Activated CD4-positive, alpha-beta memory T cell treated with anti-CD3 and anti-CD28 coated beads for 36 hours (primary cell): ENCODE measurements around the gene PIGBOS1. TPM values are rescaled to one million over a fixed set of nuclear protein-coding genes. Genes with fewer than 3 reads are reported as not detected.
"Not testable (repeated sequence)": the region's sequence is repeated elsewhere in the genome, so short reads cannot be mapped to it uniquely, and the experiment has no call there.

ENCODE experiments used
- CTCF ChIA-PET: fragments of 350-600 bp; sonication (Branson Sonifier 250); formaldehyde crosslinking; loops from one replicate; lab custom pipeline; 2021; ENCODE audit warnings: antibody characterized with exemption, inconsistent platforms; lab: Charles Lee
- POLR2A ChIA-PET: fragments of 350-600 bp; sonication (Branson Sonifier 250); formaldehyde crosslinking; loops from one replicate; lab custom pipeline; 2021; ENCODE audit warnings: antibody characterized with exemption; lab: Charles Lee
- DNase-seq: peaks from one replicate; pipeline ENCODE4 v3.0.0-alpha.2; 2020
- H3K27ac Mint-ChIP-seq: one replicate; pipeline ENCODE4 v1.8.0; 2021; ENCODE audit warnings: mixed read lengths
- H3K27me3 Mint-ChIP-seq: one replicate; pipeline ENCODE4 v1.8.0; 2021; ENCODE audit warnings: mixed read lengths
- H3K36me3 Mint-ChIP-seq: one replicate; pipeline ENCODE4 v1.8.0; 2021; ENCODE audit warnings: mixed read lengths
- H3K4me1 Mint-ChIP-seq: one replicate; pipeline ENCODE4 v1.8.0; 2021; ENCODE audit warnings: low read depth, mixed read lengths
- H3K4me3 Mint-ChIP-seq: one replicate; pipeline ENCODE4 v1.8.0; 2021; ENCODE audit warnings: mild to moderate bottlenecking, mixed read lengths
- H3K9me3 Mint-ChIP-seq: one replicate; pipeline ENCODE4 v1.8.0; 2021; ENCODE audit warnings: mixed read lengths
- intact Hi-C: fragments of 100-400 bp; cut with micrococcal nuclease; formaldehyde crosslinking; loops from one replicate; pipeline ENCODE4 v1.15.1; 2023
- total RNA-seq, 2 experiments: library from RNA; stranded (reverse); gene quantifications; one replicate each; pipeline ENCODE4 v1.2.3, GENCODE V29; 2021

Gene PIGBOS1
- total RNA-seq, 2 experiments from 2014 or later: 10.5 to 11.1 TPM

DNA sequence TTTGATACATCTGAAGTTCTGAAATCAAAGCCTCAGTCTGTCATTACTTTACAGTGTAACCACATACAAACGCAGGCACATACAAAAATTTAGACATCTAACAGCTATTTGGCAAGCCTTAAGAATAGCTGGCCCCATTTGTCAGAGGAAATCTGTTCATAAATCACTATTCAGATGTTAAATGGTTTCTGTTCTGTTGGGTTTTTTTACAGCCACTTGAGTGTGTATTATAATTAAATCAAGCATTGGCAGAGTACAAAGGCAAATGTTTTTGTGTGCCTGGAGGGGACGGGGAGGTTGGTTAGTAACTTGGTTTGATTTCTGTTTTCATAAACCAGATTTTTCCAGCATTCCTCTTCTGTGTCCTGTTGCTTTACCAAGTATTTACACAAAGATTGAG is 24.2 kb upstream of the PIGBOS1 start:
- intact Hi-C loops: no loop called here
- Mint-ChIP-seq H3K36me3 (peaks cover 12% of the 10 kb centered on the region), H3K4me1 (no peaks in the 10 kb centered on the region), H3K27ac (no peak overlapping the region), H3K4me3 (no peak overlapping the region), H3K9me3 (no peaks in the 10 kb centered on the region), H3K27me3 (no peaks in the 10 kb centered on the region)
- no peak for DNase-seq
- CTCF ChIA-PET: no interaction called here
- POLR2A ChIA-PET: no interaction called here

DNA sequence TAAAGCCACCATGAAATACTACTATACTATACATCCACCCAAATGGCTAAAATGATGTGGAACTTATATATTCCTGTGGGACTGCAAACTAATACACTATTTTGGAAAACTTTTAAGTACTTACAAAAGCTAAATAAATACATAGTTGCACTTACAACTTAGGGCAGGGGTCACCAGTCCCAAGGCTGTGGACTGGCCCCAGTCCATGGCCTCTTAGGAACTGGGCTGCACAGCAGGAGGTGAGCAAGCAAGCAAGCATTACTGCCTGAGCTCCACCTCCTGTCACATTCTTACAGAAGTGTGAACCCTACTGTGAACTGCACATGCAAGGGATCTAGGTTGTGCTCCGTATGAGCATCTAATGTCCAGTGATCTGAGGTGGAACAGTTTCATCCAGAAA is 18.2 kb upstream of the PIGBOS1 start:
- no peak for DNase-seq
- intact Hi-C loops: no loop called here
- ChIA-PET POLR2A (no interaction called here), CTCF (no interaction called here)
- H3K4me1 Mint-ChIP-seq: no peaks in the 10 kb centered on the region
- H3K36me3 Mint-ChIP-seq: peaks cover 18% of the 10 kb centered on the region
- H3K9me3 Mint-ChIP-seq: no peaks in the 10 kb centered on the region
- H3K4me3 Mint-ChIP-seq: no peak overlapping the region
- H3K27ac Mint-ChIP-seq: no peak overlapping the region
- no peaks in the 10 kb centered on the region for H3K27me3 Mint-ChIP-seq

DNA sequence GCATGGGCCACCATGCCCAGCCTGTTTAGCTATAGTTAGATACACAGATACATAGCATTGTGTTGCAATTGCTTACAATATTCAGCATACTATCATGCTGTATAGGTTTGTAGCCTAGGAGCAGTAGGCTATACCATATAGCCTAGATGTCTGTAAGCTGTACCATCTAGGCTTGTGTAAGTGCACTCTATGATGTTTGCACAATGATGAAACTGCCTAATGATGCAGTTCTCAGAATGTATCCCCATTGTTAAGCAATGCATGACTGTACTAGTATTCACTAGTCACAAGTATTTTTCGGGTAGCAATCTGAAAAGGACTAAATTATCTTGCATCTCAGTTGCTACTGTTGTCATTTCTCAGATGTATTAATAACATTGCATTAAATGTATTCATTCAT is 16.1 kb upstream of the PIGBOS1 start:
- H3K27ac Mint-ChIP-seq: no peak overlapping the region
- H3K4me3 Mint-ChIP-seq: no peak overlapping the region
- H3K27me3 Mint-ChIP-seq: no peaks in the 10 kb centered on the region
- H3K4me1 Mint-ChIP-seq: no peaks in the 10 kb centered on the region
- H3K9me3 Mint-ChIP-seq: no peaks in the 10 kb centered on the region
- intact Hi-C loops: no loop called here
- ChIA-PET CTCF (interaction anchor here (1.8 kb wide), 1 partner anchor 167 kb away, joined by 4 read pairs; no protein-coding TSS in a partner anchor), POLR2A (no interaction called here)
- DNase-seq: no peak
- H3K36me3 Mint-ChIP-seq: peaks cover 18% of the 10 kb centered on the region

DNA sequence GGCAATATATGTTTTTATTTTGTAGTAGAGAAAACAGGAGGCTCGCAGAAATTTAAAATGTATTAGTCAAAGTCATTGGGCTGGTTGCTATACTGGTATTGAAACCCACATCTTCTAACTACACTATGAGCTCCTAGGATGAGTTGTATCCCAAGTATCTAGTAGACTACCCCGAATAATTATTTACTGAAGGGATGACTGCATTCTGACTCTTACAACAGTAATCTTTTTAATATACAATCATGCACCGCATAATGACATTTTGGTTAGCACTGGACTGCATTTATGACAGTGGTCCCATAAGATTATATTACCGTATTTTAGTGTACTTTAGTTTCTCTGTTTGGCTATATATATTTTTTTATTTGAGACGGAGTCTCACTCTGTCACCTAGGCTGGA is 15.4 kb upstream of the PIGBOS1 start:
- no peak overlapping the region for H3K4me3 Mint-ChIP-seq
- no peak overlapping the region for H3K27ac Mint-ChIP-seq
- H3K4me1 Mint-ChIP-seq: no peaks in the 10 kb centered on the region
- no peaks in the 10 kb centered on the region for H3K27me3 Mint-ChIP-seq
- intact Hi-C loops: no loop called here
- no peak for DNase-seq
- H3K9me3 Mint-ChIP-seq: no peaks in the 10 kb centered on the region
- CTCF ChIA-PET: interaction anchor here (1.8 kb wide), 1 partner anchor 166 kb away, joined by 4 read pairs; no protein-coding TSS in a partner anchor
- H3K36me3 Mint-ChIP-seq: peaks cover 17% of the 10 kb centered on the region
- POLR2A ChIA-PET: no interaction called here

DNA sequence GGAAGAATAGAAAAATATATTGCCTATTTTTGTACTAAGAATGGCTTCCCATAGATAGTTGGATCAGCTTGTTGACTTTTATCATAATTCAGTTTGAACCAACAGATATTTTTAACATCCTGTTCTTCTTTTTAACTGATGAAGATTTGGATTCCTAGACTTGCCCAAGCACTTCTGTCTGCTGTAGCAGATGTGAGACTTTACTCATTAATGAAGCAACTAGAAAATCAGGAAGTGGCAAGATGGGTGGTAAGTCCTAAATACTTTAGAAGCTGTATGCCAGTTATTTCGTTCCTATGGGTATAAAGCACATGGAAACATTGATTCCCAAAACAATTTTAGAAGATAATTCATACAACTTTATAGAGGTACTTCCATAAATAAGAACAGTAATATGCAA is 8.5 kb upstream of the PIGBOS1 start:
- no peak for DNase-seq
- Mint-ChIP-seq H3K27me3 (no peaks in the 10 kb centered on the region), H3K9me3 (no peaks in the 10 kb centered on the region), H3K27ac (no peak overlapping the region), H3K36me3 (peaks cover 13% of the 10 kb centered on the region), H3K4me1 (peaks cover 5% of the 10 kb centered on the region), H3K4me3 (no peak overlapping the region)
- ChIA-PET POLR2A (no interaction called here), CTCF (no interaction called here)
- intact Hi-C loops: no loop called here

DNA sequence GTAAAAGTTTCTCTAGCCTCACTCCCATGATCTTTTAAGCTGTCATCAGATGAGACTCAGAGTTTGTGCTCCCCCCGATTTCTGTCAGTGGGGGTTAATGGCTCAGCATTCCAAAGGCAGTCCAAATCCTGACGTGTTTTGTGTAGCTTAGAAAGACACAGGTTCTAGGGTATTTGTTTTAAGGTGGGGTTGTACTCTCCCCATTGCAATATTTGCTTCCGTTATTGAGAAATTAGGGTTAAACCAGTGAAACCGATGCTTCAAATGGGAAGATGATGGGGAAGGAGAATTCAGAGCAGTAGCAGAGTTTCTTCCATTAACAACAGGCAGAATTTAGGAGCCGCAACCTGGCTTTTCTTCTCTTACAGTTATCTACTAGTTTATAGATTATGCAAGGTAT is 3.5 kb upstream of the PIGBOS1 start:
- DNase-seq: no peak
- Mint-ChIP-seq H3K27me3 (no peaks in the 10 kb centered on the region), H3K27ac (no peak overlapping the region), H3K4me3 (no peak overlapping the region), H3K4me1 (peaks cover 22% of the 10 kb centered on the region), H3K36me3 (peaks cover 12% of the 10 kb centered on the region), H3K9me3 (no peaks in the 10 kb centered on the region)
- intact Hi-C loops: no loop called here
- CTCF ChIA-PET: no interaction called here
- POLR2A ChIA-PET: no interaction called here

- ChIA-PET CTCF (no interaction called here), POLR2A (no interaction called here)
- no peak overlapping the region for H3K27ac Mint-ChIP-seq
- no peaks in the 10 kb centered on the region for H3K27me3 Mint-ChIP-seq
- H3K36me3 Mint-ChIP-seq: peaks cover 15% of the 10 kb centered on the region
- no peak for DNase-seq
- no peaks in the 10 kb centered on the region for H3K9me3 Mint-ChIP-seq
- H3K4me1 Mint-ChIP-seq: peaks cover 29% of the 10 kb centered on the region
- no peak overlapping the region for H3K4me3 Mint-ChIP-seq
- intact Hi-C loops: loop anchor here (1.0 kb wide), 1 partner anchor 87 kb away; the partner anchor contains the start of genes CCPG1 and PIERCE2
Observed at GRCh38 chr15:55320963-55321362, 2.0 kb upstream of the PIGBOS1 start.

DNA sequence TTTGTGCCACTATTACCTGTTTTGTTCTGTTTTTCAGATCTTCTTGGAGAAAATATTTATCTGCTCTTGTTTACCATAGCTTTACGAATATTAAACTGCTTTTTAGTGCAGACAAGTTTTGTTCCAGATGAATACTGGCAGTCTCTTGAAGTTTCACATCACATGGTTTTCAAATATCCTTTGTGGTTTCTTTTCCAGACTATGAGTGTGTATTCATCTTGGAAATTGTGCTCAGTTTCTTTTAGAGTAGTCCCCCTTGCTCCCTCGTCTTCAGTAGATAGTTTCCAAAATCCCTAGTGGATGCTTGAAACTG is 1.3 kb upstream of the PIGBOS1 start:
- POLR2A ChIA-PET: interaction anchor here (2.1 kb wide), 1 partner anchor 88 kb away, joined by 10 read pairs; the partner anchor contains the start of genes CCPG1 and PIERCE2
- intact Hi-C loops: loop anchor here (1.0 kb wide), 1 partner anchor 88 kb away; the partner anchor contains the start of genes CCPG1 and PIERCE2
- H3K27me3 Mint-ChIP-seq: no peaks in the 10 kb centered on the region
- H3K36me3 Mint-ChIP-seq: peaks cover 19% of the 10 kb centered on the region
- no peaks in the 10 kb centered on the region for H3K9me3 Mint-ChIP-seq
- CTCF ChIA-PET: interaction anchor here (2.1 to 2.7 kb wide), 2 partner anchors 119 to 123 kb away, joined by 13 read pairs; partner anchors contain the start of gene RSL24D1
- H3K4me1 Mint-ChIP-seq: peaks cover 37% of the 10 kb centered on the region
- peak overlapping the region; percentile 67 for H3K4me3 Mint-ChIP-seq
- DNase-seq: no peak
- H3K27ac Mint-ChIP-seq: no peak overlapping the region

- peak; percentile 26 for DNase-seq
- H3K36me3 Mint-ChIP-seq: peaks cover 19% of the 10 kb centered on the region
- no peaks in the 10 kb centered on the region for H3K27me3 Mint-ChIP-seq
- H3K27ac Mint-ChIP-seq: peak overlapping the region; percentile 98
- H3K9me3 Mint-ChIP-seq: no peaks in the 10 kb centered on the region
- H3K4me1 Mint-ChIP-seq: peaks cover 42% of the 10 kb centered on the region
- CTCF ChIA-PET: interaction anchor here (0.6 to 2.7 kb wide), 7 partner anchors 29 to 1145 kb away, joined by 3 to 13 read pairs (median 5); partner anchors contain the start of genes CCPG1, MNS1, PIERCE2 and RSL24D1
- H3K4me3 Mint-ChIP-seq: peak overlapping the region; percentile 97
- intact Hi-C loops: loop anchor here (1.0 to 5.0 kb wide), 4 partner anchors 29 to 122 kb away; partner anchors contain the start of genes CCPG1 and PIERCE2
- POLR2A ChIA-PET: interaction anchor here (0.9 to 2.1 kb wide), 5 partner anchors 9 to 123 kb away, joined by 4 to 11 read pairs (median 5); partner anchors contain the start of genes CCPG1, PIERCE2 and RSL24D1
Observed at GRCh38 chr15:55319537-55320237, 764 bp upstream of the PIGBOS1 start.

GRCh38 chr15:55302801-55303200 is 16.1 kb downstream of the PIGBOS1 start:
- POLR2A ChIA-PET, H3K27me3 Mint-ChIP-seq, H3K27ac Mint-ChIP-seq, CTCF ChIA-PET, H3K9me3 Mint-ChIP-seq, H3K4me1 Mint-ChIP-seq, H3K36me3 Mint-ChIP-seq, H3K4me3 Mint-ChIP-seq, intact Hi-C loops, DNase-seq: not testable (repeated sequence)

DNA sequence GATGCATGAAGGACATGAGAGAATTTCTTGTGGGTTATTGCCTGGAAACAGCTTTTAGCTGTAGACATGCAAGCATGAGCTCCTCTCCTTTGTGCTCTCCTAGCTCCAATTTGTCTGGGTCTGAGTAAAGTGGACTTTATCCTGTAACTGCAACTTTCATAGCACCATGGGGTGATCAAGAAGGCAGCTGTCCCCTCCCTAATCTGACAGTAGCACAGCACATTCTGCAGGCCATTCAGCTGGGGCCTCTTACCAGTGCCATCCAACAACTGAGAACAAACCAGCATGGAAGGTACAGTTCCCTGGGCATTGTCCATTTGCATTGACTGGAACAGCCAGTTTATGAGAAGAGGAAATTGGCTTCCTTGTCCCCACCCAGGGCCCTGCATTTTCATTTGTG is 21.6 kb downstream of the PIGBOS1 start:
- Mint-ChIP-seq H3K4me3 (no peak overlapping the region), H3K4me1 (no peaks in the 10 kb centered on the region), H3K9me3 (no peaks in the 10 kb centered on the region), H3K27ac (no peak overlapping the region), H3K36me3 (no peaks in the 10 kb centered on the region), H3K27me3 (no peaks in the 10 kb centered on the region)
- CTCF ChIA-PET: interaction anchor here (0.5 kb wide), 1 partner anchor 80 kb away, joined by 3 read pairs; no protein-coding TSS in a partner anchor
- intact Hi-C loops: no loop called here
- DNase-seq: no peak
- POLR2A ChIA-PET: no interaction called here

GRCh38 chr15:55290528-55291057 is 28.3 kb downstream of the PIGBOS1 start:
- peak; percentile 92 for DNase-seq
- intact Hi-C loops: loop anchor here (1.0 to 5.0 kb wide), 5 partner anchors 28 to 1328 kb away; partner anchors contain the start of genes PIGB and PIGBOS1
- H3K9me3 Mint-ChIP-seq: no peaks in the 10 kb centered on the region
- peaks cover 29% of the 10 kb centered on the region for H3K4me1 Mint-ChIP-seq
- ChIA-PET CTCF (interaction anchor here (0.6 to 4.7 kb wide), 20 partner anchors 8 to 149 kb away, joined by 3 to 72 read pairs (median 4); partner anchors contain the start of genes PIGB, PIGBOS1 and RSL24D1), POLR2A (interaction anchor here (0.9 to 1.3 kb wide), 3 partner anchors 11 to 94 kb away, joined by 3 to 5 read pairs (median 4); partner anchors contain the start of genes PIGB, PIGBOS1 and RSL24D1)
- peak overlapping the region; percentile 93 for H3K4me3 Mint-ChIP-seq
- H3K27me3 Mint-ChIP-seq: no peaks in the 10 kb centered on the region
- peaks cover 29% of the 10 kb centered on the region for H3K36me3 Mint-ChIP-seq
- peak overlapping the region; percentile 97 for H3K27ac Mint-ChIP-seq
